Breast epithelium (tissue), 4 donors: Measurements from ENCODE around the gene AMIGO3. TPM values are rescaled to one million over a fixed set of nuclear protein-coding genes. Genes with fewer than 3 reads are reported as not detected.
"Not testable (repeated sequence)": the region's sequence is repeated elsewhere in the genome, so short reads cannot be mapped to it uniquely, and the experiment has no call there.

ENCODE experiments used
- DNase-seq, 2 donors: peaks; one replicate each; pipeline ENCODE4 v3.0.0-alpha.2; 2019; ENCODE audit warnings: low spot score in 2 of 2
- H3K27ac ChIP-seq, 2 donors: fragments of 200-600 bp; sonication (generic) in 1 of 2; one replicate each; pipeline ENCODE4 v1.5.1; 2016 to 2019; ENCODE audit warnings: mild to moderate bottlenecking in 1 of 2
- H3K27me3 ChIP-seq, 2 donors: fragments of 200-600 bp; sonication (generic) in 1 of 2; one replicate each; pipeline versions ENCODE4 v1.5.1 to v1.6.0; 2017 to 2019; ENCODE audit warnings: control low read depth in 1 of 2, mild to moderate bottlenecking in 1 of 2
- H3K36me3 ChIP-seq: fragments of 200-600 bp; one replicate; pipeline ENCODE4 v1.5.1; 2019
- H3K4me1 ChIP-seq, 2 donors: fragments of 200-600 bp; sonication (generic); one replicate each; pipeline ENCODE4 v1.5.1; 2016 to 2019; ENCODE audit warnings: control low read depth in 1 of 2
- H3K4me3 ChIP-seq, 3 donors: fragments of 200-600 bp; sonication (generic); 1 replicate in 2 of 3; 2 replicates in 1 of 3; pipeline ENCODE4 v1.5.1; 2016 to 2019; ENCODE audit warnings: mild to moderate bottlenecking in 3 of 3, moderate library complexity in 2 of 3
- H3K9me3 ChIP-seq, 2 donors: fragments of 200-600 bp; sonication (generic) in 1 of 2; one replicate each; pipeline ENCODE4 v1.5.1; 2016 to 2019; ENCODE audit warnings: control low read depth in 1 of 2
- POLR2A ChIP-seq: fragments of 450-650 bp; IDR thresholded peaks from one replicate; pipeline ENCODE4 v1.6.1; 2016; ENCODE audit warnings: antibody characterized with exemption, mild to moderate bottlenecking, moderate library complexity
- POLR2AphosphoS5 ChIP-seq, 3 donors: sonication (generic); formaldehyde crosslinking; IDR thresholded peaks; one replicate each; pipeline ENCODE4 v1.6.1; 2017; ENCODE audit warnings: antibody characterized with exemption in 3 of 3
- intact Hi-C: fragments of 100-400 bp; cut with DNase I; formaldehyde crosslinking; loops from one replicate; pipeline ENCODE4 v1.15.1; 2023; ENCODE audit warnings: low total_unique reads
- total RNA-seq, 3 donors: library from RNA; depleted of rRNA; stranded (reverse); fragments of >200 nt; gene quantifications; one replicate each; pipeline ENCODE4 v1.1.0, GENCODE V29; 2016

Gene AMIGO3
- total RNA-seq, 3 donors from 2014 or later = 0.98 to 1.3 (median 1.0) TPM

DNA sequence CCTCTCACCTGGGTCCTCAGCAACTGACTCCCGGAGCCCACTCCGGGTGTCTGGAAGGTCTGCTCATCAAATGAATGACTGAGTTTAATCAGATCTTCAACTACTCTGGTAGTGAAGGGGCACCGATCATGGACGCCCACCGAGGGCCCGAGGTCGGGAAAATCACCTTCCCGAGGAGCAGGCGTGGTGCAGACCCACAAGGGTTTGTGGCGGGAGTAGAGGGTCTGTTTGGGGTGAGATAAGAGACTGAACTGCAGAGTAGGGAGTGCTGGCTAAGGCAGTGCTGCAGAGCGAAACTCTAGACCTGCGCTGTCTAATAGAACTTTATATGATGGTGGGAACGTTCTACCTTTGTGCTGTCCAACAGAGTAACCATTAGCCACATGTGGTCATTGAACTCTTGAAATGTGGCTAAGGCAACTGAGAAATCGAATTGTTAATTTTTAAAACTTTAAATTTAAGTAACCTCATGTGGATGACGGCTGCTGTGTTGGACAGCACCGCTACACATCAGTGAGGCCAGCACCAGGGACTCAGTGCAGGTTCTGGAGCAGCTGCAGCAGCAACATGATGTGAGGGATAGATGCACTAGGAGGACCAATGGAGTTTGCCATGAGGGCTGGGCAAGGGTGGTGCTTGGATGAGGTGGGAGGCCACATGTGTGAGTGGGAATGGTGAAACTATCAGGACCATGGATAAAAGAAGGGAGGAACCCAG lies 29.4 kb downstream of the AMIGO3 start:
- DNase-seq, H3K9me3 ChIP-seq, H3K27me3 ChIP-seq, H3K4me1 ChIP-seq, intact Hi-C loops, H3K36me3 ChIP-seq: not testable (repeated sequence)
- peak overlapping the region; percentile 84 to 87 for H3K27ac ChIP-seq
- peak overlapping the region; percentile 86 to 89 (median 88) for H3K4me3 ChIP-seq

GRCh38 chr3:49689046-49689907 lies 30.2 kb downstream of the AMIGO3 start, which contains the start of the genes MST1 and RNF123:
TSS of gene MST1 (minus strand) at chr3:49689474. CDS start at chr3:49688691, 783 bp downstream.
TSS of gene RNF123 (plus strand) at chr3:49689557. CDS start at chr3:49691166, 1,609 bp downstream.
- TF ChIP-seq POLR2A (no peak), POLR2AphosphoS5 (IDR thresholded peaks at IDR 0.05) (peak in 2 of 3 donors; percentile 48 to 49)
- peak; percentile 61 to 79 for DNase-seq
- intact Hi-C loops = no loop called here
- Histone ChIP-seq H3K27ac (peak within 1 kb of the TSS; percentile 84 to 87), H3K27me3 (no peaks in the 10 kb centered on the region), H3K9me3 (no peaks in the 10 kb centered on the region), H3K4me1 (peaks cover 0 to 3% of the 10 kb centered on the region in 2 donors), H3K4me3 (peak within 1 kb of the TSS; percentile 86 to 89 (median 88)), H3K36me3 (no peaks in the 10 kb centered on the region)

DNA sequence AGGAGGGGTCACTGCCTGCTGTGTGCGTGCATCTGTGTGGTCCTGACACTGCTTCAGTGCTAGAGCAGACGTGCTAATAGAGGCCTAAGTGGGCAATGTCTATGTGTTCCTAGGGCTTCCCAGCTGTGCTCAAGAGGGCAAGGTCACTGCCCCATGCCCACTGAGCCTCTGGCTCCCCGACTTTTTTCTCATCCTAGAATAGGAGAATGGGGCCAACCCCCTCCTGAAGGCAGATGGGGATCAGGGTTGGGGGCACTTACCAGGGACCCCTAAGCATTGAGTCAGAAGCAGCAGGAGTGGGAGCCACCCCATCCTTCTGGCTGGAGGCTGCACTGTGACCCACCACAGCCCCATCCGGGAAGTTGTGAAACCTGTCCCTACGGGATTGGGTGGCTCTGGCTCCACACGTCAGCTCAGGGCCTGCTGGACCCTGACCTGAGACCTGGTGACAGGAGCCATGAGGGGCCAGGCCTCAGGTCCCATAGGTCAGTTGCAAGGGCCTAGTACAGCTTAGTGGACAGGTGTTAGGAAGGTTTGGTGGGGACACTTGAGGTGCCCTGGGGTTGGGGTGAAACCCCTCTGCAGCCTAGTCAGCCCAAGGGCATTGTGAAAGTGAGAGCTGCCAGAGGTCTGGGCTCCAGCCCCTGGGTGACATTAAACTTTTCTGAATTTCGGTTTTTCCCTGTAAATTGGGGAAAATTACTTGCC lies 31.0 kb downstream of the AMIGO3 start:
- H3K36me3 ChIP-seq, H3K4me1 ChIP-seq, intact Hi-C loops, DNase-seq, H3K9me3 ChIP-seq, H3K27me3 ChIP-seq: not testable (repeated sequence)
- Histone ChIP-seq H3K4me3 (peak overlapping the region; percentile 86 to 89 (median 88)), H3K27ac (peak overlapping the region; percentile 84 to 87)

DNA sequence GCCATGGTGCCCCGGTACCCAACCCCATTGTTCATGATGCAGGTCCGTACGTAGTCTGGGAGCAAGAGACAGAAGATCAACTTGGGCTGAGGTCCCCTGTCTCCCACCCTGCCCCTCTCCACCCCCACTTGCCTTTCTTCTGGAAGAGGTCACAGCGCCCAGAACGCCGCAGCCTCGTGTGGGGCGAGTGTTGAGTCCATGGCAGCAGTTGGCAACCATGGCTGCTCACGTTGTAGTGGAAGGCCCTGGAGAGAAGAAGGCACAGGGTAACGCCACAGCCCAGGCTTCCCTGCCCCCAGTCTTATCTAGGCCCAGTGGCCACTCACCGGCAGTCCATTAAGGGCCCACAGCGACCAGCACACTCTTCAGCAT lies 32.1 kb downstream of the AMIGO3 start:
- DNase-seq, H3K27ac ChIP-seq, H3K4me3 ChIP-seq, H3K4me1 ChIP-seq, H3K36me3 ChIP-seq, intact Hi-C loops, H3K9me3 ChIP-seq, H3K27me3 ChIP-seq: not testable (repeated sequence)

DNA sequence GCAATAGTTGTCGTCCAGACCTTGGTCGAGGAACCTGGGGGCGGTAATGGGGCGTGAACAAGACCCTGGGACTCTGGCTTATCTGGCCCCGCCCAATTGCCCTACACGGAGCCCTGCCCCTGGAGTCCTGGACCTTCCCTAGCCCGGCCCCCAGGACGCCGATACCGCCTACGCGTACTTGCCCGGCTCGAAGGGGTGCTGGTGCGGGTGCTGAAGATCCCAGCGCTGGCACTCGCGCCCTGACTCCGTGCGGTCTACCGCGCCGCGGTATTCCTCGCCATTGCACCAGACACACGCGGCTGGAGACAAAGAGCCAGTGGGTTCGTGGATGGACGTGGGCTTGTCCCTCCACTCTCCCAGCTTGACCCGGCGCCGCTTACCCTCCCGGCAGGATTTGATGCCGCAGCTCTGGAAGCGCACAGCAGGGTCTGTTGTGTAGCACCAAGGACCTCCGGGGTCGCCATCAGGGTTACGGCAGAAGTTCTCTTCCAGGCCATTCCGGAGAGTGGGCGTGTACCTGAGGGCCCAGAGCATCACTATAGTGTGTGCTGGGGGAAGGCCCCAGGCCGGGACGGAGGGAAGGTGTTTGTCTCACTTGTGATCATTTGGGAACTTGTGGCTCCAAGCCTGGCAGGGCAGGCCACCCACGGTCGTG lies 32.6 kb downstream of the AMIGO3 start:
- Histone ChIP-seq H3K4me3 (peak overlapping the region; percentile 15 to 66 (median 54)), H3K27ac (peak overlapping the region; percentile 52 to 68)
- intact Hi-C loops, H3K27me3 ChIP-seq, H3K4me1 ChIP-seq, H3K36me3 ChIP-seq, H3K9me3 ChIP-seq: not testable (repeated sequence)
- peak; percentile 56 to 58 for DNase-seq

- DNase-seq = peak; percentile 55 to 76
- H3K4me1 ChIP-seq, H3K36me3 ChIP-seq, H3K27me3 ChIP-seq, intact Hi-C loops, H3K9me3 ChIP-seq: not testable (repeated sequence)
- peak overlapping the region; percentile 15 to 66 (median 54) for H3K4me3 ChIP-seq
- peak overlapping the region; percentile 52 to 68 for H3K27ac ChIP-seq
These were observed 33.1 kb downstream of the AMIGO3 start for GRCh38 chr3:49686346-49686745.

DNA sequence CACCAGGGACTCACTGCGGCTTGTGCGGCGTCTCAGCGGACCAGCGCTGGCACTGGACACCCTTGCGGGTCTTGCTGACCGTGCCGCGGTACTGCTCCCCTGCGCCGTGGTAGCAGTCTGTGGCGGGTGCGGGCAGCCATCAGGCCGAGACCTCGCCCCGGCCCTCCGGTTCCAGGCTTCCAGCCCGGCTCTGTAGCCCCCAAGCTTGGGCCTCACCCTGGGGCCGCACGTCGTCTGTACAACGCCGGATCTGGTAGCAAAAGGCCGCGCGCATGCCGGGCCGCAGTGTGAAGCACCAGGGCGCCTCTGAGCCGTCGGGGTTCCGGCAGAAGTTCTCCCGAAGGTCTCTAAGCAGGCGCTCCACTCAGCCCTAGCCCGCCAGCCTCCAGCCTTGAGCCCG lies 33.6 kb downstream of the AMIGO3 start:
- peak overlapping the region in 2 of 3 donors; percentile 54 to 66 for H3K4me3 ChIP-seq
- H3K4me1 ChIP-seq = not testable (repeated sequence)

DNA sequence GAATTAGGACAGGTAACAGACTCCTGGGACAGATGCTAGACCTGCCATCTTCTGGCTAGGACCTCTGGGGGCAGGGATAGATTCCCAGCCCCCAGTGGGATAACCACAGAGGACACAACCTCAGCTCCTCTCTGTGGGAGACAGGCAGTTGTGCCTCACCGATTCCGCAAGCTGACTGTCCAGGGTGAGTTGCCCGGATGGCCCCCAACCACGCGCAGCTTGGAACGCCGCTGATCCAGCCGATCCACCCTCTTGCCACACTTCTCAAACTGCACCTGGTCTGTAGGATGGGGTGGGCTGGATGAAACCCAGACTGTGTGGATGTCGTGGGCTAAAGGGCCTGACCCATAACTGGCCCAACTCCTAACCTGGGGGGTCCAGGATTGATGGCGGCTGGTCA lies 34.4 kb downstream of the AMIGO3 start:
- H3K9me3 ChIP-seq, H3K36me3 ChIP-seq, H3K27ac ChIP-seq, H3K27me3 ChIP-seq, H3K4me1 ChIP-seq, intact Hi-C loops, DNase-seq, H3K4me3 ChIP-seq: not testable (repeated sequence)

More for the DNA sequence above, 33.6 kb downstream of the AMIGO3 start:
- H3K9me3 ChIP-seq, DNase-seq, H3K36me3 ChIP-seq, H3K27me3 ChIP-seq, intact Hi-C loops: not testable (repeated sequence)
- peak overlapping the region in 1 of 2 donors; percentile 68 for H3K27ac ChIP-seq

GRCh38 chr3:49684453-49684852 lies 35.0 kb downstream of the AMIGO3 start:
- DNase-seq, H3K27ac ChIP-seq: not testable (repeated sequence)

More at GRCh38 chr3:49684453-49684852, 35.0 kb downstream of the AMIGO3 start:
- H3K4me3 ChIP-seq, H3K27me3 ChIP-seq, intact Hi-C loops, H3K36me3 ChIP-seq, H3K4me1 ChIP-seq, H3K9me3 ChIP-seq: not testable (repeated sequence)
